GM03348 (cell line): Measurements from ENCODE around the gene TIMM17A.
"Not testable (repeated sequence)": the region's sequence is repeated elsewhere in the genome, so short reads cannot be mapped to it uniquely, and the experiment has no call there.

Experiments
- DNase-seq: peaks from one replicate; pipeline ENCODE4 v3.0.0; 2012; ENCODE audit warnings: low spot score

Gene TIMM17A

DNA sequence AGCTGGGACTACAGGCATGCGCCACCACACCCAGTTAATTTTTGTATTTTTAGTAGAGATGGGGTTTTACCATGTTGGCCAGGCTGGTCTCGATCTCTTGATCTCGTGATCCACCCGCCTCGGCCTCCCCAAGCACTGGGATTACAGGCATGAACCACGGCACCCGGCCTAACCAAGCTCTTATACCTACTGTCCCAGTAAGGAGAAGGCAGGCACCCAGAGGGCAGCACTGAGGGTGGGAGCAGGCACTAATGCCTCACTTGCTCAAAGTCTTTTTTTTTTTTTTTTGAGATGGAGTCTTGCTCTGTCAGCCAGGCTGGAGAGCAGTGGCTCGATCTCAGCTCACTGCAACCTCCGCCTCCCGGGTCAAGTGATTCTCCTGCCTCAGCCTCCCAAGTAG, 15.0 kb upstream of the TIMM17A start:
- not testable (repeated sequence) for DNase-seq

DNA sequence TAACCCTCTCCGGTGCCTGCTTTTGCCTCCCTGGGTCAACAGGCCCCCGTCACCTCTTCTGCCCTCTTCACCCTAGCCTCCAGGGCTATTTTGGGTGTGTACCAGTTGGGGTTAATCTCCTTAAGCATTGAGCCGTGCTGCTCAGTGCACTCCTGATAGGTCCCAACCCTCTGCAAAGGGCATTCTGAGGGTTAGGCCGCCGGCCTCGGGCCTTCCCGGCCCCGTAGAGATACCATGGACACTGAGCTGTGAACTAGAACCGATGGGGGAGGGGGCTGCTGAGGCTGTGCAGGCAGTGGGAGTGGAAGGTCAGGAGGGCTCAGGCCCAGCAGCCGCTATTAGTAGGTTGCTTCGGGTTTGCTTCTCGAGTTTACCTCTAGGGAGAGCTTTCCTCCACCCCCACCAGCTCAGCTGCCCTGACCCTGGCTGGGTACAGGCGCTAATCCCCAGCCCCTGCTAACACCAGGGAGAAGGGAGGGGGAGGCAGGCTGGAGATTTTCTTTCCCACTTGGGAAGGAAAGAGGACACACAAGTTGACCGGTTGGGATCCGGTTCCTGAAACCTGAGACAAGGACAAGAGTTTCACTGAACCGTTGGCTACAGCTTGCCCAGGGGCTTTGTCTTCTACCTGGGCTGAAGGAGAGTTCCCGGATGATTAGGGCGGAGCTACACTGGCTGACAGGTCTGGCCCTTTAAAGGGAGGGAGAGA, 13.7 kb upstream of the TIMM17A start:
- DNase-seq = no peak

GRCh38 chr1:201942129-201942495, 13.2 kb upstream of the TIMM17A start:
- no peak for DNase-seq

DNA sequence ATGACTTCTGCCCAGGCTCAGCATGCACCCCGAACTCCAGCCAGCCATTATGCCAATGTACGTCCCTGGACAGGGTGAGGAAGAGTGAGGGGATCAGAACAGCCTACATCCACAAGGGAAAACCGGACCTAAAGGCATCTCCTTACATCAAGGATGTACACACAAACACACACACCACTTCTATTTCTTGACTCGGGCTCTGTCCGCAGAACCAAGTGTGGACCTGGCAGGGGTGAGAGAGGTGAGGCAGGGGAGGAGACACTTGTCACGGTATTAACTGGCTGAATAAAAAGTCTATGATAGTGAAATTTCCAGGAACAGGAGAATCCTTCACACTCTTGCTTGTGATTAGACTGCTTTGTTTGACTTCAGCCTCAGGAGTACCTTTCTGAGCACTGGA, 11.3 kb upstream of the TIMM17A start:
- no peak for DNase-seq

DNA sequence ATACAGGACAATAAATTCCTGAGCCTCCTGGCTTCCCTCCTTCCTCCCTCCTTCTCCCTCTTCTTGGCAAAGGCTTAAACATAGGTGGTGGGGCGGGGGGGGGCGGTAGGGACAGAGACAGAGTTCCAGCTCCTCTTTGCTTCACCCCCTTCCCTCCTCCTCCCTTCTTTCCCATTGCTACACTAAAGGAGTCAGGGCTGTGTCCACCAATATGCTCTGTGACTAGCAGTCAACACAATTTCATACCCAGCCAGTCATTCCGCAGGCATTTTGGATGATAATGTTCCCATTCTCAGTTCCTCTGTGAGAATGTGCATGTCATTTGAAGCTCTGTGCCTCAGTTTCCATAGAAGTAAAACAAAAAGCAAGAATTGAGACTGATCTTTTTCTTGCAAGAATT, 10.7 kb upstream of the TIMM17A start:
- no peak for DNase-seq

DNA sequence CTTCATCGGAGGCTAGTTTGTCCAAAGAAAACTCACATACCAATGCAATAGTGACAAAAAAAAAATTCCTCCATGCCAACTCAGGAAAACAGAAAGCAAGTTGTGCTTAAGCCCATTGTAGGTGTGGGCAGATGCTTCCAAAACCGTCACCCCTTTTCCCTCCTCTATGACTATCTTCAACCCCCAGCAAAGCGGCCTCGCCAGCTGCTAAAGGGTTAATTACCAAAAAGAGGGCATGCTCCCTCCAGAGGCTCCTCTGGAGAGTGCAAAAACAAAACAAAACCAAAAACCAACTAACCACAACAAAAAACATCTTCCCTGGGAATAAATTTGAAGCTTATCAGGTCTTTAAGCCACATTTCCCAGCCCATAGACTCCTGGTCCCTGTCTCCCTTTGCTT, 10.1 kb upstream of the TIMM17A start:
- DNase-seq = peak; percentile 38

GRCh38 chr1:201945863-201946223, 9.5 kb upstream of the TIMM17A start:
- no peak for DNase-seq

- peak; percentile 92 for DNase-seq
Measured at GRCh38 chr1:201946224-201946908, 8.9 kb upstream of the TIMM17A start, which contains the start of gene LMOD1. LMOD1 (minus strand) TSS chr1:201946548; CDS start chr1:201946340, 208 bp downstream.

GRCh38 chr1:201947697-201948008, 7.7 kb upstream of the TIMM17A start:
- no peak for DNase-seq

- no peak for DNase-seq
Measured at GRCh38 chr1:201949491-201949890, 5.8 kb upstream of the TIMM17A start.

DNA sequence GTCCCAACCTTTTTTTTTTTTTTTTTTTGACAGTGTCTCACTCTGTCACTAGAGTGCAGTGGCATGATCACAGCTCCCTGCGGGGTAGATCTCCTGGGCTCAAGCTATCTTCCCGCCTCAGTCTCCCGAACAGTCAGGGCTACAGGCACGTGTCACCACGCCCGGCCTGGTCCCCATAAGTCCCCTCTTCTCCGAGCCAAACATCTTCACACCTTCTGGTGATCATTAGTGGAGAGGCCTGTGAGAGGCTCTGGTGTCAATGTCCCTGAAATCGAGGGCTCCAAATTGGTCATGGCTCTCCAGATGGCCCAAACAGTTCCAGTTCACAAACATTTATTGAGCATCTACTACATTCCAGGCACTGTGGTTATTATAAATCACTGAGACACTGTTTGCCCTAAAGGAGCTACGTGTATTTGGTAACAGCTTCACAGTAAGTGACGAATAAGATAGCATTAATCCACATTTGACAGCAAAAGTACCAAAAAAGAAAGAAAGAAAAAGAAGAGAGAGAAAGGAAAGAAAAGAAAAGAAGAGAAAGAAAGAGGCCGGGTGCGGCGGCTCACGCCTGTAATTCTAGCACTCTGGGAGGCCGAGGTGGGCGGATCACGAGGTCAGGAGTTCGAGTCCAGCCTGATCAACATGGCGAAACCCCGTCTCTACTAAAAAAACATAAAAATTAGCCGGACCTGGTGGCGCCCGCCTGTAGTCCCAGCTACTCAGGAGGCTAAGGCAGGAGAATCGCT, 867 bp upstream of the TIMM17A start:
- DNase-seq = no peak

- DNase-seq = no peak
Measured at GRCh38 chr1:201955729-201956143, 433 bp downstream of the TIMM17A start.

DNA sequence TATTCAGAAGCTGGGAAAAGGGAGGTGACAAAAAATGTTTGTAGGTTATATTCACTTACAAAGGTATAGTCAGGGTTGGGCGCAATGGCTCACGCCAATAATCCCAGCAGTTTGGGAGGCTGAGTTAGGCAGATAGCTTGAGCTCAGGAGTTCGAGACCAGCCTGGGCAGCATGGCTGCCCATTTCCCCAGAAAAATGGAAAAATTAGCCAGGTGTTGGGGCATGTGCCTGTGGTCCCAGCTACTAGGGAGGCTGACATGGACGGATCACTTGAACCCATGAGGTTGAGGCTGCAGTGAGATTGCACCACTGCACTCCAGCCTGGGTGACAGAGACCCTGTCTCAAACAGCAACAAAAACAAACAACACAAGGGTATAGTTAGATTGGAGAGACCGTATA, 3.0 kb downstream of the TIMM17A start:
- no peak for DNase-seq

GRCh38 chr1:201962382-201962781, 7.1 kb downstream of the TIMM17A start:
- not testable (repeated sequence) for DNase-seq

DNA sequence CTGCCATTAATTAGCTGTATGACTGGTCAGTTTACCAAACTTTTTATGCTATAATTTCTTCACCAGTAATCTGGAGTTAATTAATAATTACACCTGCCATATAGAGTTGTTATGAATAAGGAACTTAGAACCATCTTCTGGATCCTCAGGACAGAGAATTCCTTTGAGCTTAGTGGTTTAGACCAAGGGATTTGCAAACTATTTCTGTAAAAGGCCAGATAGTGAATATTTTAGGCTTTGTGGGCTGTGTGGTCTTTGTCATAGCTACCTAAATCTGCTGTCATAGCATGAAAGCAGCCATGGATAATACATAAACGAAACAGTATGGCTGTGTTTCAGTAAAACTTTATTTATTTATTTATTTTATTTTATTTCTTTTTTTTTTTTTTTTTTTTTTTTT, 9.0 kb downstream of the TIMM17A start:
- DNase-seq = no peak

GRCh38 chr1:201966171-201966570, 10.9 kb downstream of the TIMM17A start:
- DNase-seq = no peak

DNA sequence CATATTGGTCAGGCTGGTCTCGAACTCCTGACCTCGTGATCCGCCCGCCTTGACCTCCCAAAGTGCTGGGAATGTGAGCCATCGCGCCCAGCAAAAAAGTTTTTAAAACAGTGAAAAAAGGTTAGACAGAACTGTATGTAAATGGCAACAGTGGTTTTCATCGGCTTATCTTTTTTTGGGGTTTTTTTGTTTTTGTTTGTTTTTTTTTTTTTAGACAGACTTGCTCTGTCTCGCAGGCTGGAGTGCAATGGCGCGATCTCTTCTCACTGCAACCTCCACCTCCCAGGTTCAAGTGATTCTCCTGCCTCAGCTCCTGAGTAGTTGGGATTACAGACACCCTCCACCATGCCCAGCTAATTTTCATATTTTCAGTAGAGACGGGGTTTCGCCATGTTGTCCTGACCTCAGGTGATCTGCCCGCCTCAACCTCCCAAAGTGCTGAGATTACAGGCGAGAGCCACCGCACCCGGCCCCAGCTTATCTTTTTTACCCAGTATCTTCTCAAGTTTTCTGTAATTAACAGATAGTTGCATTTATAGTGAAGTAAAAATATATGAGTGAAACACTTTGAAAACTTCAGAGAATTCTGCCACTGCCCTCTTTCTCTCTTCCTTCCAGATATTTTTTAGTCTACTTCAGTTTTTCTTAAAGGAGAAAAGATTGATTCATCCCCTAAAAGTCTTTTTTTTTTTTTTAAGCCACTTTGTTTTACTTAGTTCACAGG, 13.1 kb downstream of the TIMM17A start:
- no peak for DNase-seq

DNA sequence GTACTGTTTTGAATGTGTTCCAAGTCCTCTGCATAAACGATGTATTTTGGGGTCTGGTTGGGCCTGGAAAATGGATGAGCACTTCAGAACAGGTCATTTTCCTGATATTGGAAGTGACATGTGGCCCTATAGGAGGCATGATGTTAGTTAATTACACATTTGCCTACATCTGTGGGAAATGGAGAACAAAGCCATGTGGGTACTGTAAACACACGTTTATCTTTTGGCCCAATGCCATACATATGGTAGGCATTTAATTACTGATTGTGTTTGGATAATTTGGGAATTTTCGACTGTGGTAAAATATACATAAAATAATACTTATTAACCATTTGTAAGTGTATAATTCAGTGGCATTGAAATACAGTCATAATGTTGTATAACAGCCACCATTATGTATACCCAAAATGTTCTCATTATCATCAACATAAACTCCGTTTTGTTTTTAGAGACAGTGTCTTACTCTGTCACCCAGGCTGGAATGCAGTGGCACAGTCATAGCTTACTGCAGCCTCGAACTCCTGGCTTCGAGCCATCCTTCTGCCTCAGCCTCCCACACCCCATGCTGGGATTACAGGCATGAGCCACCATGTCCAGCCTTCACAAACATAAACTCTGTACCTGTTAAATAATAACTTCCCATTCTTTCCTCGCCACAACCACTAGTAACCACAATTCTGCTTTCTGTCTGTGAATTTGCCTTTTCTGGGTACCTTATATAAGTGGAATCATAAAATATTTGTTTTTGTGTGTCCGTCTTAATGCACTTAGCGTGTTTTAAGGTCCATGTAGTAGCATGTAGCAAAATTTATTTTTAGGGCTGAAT, 15.2 kb downstream of the TIMM17A start:
- DNase-seq = no peak

DNA sequence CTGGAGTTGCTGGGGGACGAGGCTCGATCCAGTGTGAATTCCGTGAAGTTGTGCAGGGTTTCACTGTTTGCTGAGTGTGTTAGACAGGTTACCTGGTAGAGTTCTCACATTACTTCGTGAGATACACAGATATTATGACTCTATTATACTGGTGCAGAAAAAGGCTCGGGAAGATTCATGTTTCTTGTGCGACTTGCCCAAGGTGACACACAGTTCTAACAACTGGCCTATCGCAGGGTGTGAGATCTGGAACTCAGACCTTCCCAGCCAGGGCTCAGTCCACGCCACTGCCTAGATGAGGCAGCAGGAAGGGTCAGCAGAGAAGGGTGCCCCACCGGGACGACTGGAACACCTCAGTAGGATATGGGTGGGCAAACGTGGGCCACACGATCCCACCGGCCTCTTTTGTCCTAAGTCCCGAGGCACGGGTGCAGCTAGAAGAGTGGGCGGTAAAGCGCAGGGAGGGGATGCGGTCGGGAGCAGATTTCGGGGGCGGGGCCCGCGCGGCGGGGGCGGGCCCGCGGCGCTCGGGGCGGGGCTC, 26.8 kb downstream of the TIMM17A start:
- DNase-seq = peak; percentile 97

GRCh38 chr1:201982623-201983379, 27.5 kb downstream of the TIMM17A start, which contains the start of gene RNPEP:
RNPEP (plus strand) TSS chr1:201982648; CDS start chr1:201982667, 19 bp downstream.
- DNase-seq = peak; percentile 92
